ENCODE measurements around the gene LMTK3.
A peak's percentile ranks its signal among the peaks of the same experiment; 100 is the strongest.

LMTK3 gene

DNA sequence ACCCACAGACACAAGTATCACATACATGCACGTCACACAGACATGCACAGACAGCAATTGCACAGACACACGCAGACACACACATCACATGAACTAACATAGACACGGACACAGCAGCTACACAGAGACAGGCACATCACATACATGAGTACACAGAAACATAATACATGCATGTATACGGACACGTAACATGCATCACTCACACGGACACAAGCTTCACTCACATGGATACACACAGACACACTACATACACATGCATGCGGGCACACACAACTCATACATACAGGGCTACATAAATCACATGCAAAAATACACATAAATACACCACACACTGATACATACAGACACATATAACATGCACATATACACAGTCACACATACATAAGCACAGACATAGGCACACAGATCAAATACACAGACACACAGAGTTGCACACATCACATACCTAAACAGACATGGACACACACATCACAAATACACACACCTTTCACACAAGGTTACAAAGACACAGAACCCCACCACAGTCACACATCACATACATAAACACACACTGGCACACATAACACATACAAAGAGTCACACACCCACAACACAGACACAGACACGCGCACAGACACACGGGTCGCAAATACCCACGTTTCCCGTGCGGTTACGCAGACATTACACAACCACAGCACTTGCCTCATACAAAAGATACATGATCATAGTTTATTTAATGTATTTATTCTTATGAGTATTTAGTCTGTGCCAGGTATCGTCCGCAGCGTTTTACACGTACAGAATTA, 1.1 kb upstream of the LMTK3 start:
- H3K4me3 ChIP-seq = peak overlapping the region in 2 of 7 experiments; percentile 48 to 50

DNA sequence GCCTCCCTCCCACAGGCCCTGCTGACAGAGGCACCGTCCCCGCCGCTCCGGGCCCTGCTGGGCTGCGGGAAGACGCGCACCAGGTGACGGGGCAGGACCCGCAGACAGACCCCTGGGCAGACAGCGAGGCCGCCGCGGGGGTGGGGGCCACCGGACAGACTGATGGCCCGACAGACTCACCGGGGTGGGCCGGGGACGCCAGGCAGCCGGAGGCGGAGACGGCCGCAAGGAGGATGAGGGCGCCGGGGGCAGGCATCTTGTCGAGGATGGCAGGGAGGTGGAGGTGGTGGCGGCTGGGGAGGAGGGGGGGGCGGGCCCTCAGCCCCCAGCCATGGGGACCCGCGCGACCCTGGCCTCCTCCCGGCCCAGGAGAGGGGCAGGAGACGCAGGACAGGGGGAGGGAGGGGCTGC, 309 bp downstream of the LMTK3 start:
- H3K4me3 ChIP-seq = peak overlapping the region in 4 of 7 experiments; percentile 9 to 30 (median 20)
- H3K27ac ChIP-seq = peak overlapping the region in 3 of 21 experiments; percentile 21 to 30 (median 27)

More for the DNA sequence above, 1.1 kb upstream of the LMTK3 start:
- H3K27ac ChIP-seq = peak overlapping the region in 2 of 21 experiments; percentile 9 to 42

DNA sequence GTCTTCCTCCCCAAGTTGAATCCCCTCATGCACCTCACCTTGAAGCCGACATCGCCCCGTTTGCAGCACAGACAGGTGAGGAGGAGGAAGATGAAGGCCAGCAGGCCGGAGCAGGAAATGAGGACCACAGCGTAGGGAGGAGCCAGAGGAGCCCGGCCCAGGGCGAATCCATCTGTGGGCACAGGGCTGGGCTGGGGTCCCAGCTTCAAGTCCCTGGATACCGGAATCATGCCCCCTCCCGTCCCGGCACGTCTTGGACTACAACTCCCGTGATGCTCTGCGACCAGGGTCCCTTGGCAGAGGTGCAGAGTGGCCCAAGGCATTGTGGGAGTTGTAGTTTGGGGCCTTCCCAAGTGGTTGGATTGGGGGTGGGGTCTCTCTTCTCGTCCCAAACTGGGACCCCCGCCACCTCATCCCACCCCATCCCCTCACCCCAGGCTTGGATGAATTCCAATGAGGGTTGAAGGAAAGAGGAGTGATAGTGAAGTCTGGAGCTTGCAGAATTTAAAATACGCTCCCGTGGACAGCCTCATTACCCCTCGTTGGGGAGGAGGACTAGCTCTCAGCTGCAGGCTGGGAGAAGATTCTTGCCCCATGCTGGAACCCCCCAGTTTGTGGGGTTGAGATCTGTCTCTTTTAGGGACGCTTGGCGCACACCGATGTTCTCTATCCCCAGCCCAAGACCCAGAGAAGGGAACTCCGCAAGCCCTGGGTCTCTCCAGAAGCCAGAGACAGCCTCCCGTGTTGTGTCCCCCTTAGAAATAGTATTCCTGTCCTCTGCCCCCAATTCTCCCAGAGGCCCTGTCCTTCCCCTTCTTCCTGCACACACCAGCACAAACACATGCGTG, 990 bp downstream of the LMTK3 start:
- H3K4me3 ChIP-seq = peak overlapping the region in 4 of 7 experiments; percentile 9 to 30 (median 20)
- peak overlapping the region in 3 of 21 experiments; percentile 21 to 30 (median 27) for H3K27ac ChIP-seq

DNA sequence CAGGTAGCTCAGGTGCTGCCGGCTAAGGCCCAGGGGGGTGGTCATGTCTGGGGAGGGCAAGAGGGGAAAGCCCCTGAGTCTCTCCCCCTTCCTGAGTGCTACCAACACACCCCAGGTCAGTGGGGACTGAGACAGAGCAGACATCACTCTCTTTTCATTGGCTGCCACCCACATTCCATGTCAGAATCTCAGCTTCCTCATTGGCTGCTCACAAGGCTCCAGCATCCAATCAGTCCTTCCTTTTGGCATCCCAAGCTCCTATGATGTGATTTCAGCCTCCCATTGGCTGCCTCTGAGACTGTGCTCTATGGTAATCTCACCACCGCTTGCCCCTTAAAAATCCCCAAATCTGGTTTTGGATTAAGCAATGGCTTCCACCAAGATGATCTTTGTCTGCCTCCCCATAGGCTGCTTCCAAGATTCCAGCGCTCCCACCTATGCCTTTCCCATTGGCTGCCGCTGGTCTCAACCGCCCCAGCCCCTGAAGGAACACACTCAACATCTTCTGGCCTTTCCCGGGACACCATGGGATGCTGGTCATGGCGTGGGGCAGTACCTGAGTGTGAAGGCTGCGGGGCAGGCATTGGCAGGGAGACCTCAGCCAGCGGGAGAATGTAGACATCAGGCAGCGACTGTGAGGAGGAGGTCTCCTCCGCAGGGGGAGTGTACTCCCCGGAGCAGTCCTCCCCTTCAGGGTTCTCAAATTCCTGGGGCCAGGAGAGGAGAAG, 2.0 kb downstream of the LMTK3 start:
- H3K27ac ChIP-seq = no peak overlapping the region
- H3K4me3 ChIP-seq = no peak overlapping the region

DNA sequence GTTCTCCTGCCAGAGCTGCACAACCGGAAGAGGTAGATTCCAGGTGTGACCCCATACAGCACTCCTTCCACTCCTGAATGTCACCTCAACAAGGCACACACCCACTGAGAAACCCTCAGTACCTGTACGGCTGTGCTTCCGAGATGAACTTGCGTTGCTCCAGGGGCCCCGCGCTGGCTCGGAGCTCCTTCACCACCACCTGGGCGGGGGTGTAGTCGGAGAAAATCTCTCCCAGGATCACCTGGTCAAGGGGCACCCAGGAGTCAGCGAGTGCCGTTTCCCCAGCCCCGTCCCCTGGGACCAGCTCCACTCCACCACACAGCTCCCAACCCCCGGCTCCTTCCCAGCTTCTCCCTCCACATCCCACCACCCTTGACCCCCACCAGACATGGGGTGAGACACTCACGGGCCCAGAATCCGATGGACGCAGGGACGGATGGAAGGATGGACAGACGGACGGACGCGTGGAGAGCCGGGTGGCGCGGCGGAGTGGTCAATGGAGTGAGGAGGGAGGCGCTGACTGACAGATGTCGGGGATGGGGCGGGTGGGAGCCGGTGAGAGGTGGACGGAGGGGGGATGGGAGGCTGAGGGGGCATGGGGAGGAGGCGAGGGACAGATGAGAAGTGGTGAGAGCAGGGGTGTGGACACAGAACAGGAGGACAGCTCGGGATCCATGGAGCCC, 2.8 kb downstream of the LMTK3 start:
- Histone ChIP-seq H3K4me3 (no peak overlapping the region), H3K27ac (no peak overlapping the region)

DNA sequence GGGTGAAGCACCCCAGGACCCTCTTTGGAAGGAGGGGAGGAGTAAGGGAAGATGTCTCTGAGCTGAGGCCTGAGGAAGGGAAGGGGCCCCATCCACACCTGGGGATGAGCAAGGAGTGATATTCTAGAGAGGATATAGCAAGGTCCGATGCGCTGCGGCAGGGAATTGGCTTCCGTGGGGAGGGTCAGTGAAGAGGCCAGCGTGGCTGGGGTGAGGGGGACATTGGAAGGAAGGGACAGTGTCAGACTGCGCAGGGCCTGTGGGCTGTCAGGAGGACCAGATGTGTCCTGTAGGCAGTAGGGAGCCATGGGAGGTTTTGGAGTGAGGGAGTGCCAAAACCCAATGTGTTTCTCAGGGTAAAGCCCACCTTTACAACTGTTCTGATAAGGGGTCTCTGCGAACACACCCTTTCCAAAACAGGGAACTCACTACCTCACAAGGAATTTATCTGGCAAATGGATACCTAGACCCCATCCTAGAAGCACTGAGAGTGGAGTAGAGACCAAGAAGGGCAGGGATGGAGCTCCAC, 3.7 kb downstream of the LMTK3 start:
- Histone ChIP-seq H3K4me3 (no peak overlapping the region), H3K27ac (no peak overlapping the region)

DNA sequence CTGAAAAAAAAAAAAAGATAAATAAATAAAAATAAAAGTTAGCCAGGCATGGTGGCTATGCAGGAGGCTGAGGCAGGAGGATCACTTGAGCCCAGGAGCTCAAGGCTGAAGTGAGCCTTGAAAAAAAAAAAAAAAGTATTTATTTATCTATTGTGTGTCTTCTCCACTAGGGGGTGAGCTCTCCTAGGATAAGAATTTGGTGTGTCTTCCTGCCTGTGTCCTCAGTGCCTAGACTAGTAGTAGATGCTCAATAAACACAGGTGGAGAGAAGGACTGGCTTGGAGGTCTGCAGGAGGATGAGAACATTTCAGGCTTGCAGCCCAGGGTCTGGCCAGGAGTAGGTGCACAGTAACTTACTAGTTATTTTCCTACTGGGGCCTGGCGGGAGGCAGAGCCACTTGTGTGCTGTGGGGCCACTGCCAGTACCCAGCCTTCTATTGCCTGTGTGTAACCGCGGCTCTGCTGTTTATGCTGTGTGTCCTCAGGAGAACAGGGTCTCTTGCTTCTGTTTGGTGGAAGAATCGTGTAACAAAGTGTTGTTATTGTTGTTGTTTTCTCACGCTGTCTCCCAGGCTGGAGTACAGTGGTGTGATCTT, 5.4 kb downstream of the LMTK3 start:
- no peak overlapping the region for H3K27ac ChIP-seq
- no peak overlapping the region for H3K4me3 ChIP-seq

DNA sequence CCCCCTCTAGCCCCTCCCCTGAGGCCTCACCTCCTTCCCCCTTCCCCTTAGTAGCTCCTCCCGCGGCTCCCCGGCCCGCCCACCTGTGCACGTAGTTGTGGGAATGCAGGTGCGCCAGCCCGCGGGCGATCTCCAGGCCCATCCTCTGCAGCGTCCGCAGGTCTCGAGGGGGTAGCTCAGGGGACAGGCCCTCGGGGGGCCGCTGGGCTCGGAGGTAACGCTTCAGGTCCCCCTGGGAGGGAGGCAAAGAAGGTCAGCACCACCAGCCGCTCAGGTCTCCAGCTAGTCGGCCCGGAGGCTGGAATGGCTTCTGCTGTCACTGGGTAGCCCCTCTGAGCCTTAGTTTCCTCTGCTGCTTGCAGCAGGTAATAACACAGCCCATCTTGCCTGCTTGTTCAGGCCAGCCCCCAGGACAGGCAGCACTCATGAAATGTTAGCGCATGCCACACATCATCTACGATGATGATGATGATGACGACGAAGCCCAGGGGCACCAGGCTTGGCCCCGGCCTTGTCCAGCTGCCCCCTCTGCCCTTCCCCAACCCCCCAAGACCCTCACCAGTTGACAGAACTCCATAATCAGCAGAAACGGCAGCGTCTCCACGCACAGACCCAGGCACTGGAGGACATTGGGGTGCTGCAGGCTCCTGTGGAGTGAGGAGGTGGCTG, 9.2 kb downstream of the LMTK3 start:
- Histone ChIP-seq H3K4me3 (no peak overlapping the region), H3K27ac (no peak overlapping the region)

DNA sequence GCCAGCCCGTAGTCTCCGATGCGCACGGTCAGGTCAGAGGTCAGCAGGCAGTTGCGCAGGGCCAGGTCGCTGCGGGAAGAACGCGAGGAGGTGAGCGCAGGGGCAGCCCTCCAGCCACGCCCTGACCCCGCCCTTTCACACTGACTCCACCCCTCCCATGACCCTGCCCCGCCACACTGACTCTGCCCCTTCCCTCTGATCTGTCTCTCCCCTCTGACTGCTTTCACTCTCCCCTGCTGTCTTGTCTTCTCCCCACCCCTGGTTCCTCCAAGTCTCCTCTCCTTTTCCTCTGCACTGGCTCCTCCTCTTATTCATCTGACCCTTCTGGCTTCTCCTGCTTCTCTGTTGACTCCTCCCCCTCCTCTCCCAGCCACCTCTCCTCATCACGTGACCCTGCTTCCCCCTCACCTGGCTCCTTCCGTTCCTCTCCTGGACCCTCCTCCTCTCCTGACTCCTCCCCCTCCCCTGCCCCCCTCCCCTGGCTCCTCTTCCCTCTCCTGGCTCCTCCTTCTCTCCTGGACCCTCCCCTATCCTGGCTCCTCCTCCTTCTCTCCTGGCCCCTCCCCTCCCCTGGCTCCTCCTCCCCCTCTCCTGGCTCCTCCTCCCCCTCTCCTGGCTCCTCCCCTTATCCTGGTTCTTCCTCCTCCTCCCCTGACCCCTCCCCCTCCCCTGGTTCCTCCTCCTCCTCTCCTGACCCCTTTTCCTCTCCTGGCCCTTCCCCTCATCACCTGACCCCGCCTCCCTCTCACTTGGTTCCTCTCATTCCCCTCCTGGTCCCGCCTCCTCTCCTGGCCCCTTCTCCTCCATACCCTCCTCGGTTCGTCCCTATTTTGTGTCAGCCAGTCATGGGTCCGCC, 9.9 kb downstream of the LMTK3 start:
- no peak overlapping the region for H3K27ac ChIP-seq
- H3K4me3 ChIP-seq = peak overlapping the region in 2 of 7 experiments; percentile 14 to 27

DNA sequence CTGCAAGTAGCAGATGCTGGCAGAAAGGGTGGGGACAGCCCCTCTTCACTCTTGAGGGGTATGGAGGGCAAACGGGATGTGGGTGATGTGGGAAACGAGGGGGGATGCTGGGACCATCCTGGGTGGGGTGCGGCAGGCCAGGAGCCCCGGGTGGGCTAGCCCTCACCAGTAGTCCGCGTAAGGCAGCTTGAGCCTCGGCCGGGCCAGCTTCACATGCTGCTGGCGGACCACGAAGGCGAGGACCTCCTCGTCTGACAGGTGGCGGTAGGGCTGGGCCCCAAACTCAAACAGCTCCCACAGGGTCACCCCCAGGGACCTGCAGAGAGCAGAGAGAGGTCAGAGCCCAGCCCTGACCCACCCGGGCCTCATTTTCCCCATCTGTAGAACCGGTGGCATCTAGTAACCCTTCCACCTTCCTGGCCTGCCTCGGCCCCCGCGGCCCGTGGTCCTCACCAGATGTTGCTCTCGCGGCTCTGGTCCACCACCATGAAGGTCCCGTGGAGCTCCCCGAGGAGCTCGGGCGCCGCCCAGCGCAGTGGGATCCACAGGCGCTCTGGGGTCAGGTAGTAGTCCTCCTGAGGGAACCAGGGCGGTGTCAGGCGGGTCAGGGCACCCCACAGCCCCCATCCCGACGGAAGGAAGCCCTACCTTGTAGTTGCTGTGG, 10.7 kb downstream of the LMTK3 start:
- peak overlapping the region in 2 of 7 experiments; percentile 14 to 27 for H3K4me3 ChIP-seq

DNA sequence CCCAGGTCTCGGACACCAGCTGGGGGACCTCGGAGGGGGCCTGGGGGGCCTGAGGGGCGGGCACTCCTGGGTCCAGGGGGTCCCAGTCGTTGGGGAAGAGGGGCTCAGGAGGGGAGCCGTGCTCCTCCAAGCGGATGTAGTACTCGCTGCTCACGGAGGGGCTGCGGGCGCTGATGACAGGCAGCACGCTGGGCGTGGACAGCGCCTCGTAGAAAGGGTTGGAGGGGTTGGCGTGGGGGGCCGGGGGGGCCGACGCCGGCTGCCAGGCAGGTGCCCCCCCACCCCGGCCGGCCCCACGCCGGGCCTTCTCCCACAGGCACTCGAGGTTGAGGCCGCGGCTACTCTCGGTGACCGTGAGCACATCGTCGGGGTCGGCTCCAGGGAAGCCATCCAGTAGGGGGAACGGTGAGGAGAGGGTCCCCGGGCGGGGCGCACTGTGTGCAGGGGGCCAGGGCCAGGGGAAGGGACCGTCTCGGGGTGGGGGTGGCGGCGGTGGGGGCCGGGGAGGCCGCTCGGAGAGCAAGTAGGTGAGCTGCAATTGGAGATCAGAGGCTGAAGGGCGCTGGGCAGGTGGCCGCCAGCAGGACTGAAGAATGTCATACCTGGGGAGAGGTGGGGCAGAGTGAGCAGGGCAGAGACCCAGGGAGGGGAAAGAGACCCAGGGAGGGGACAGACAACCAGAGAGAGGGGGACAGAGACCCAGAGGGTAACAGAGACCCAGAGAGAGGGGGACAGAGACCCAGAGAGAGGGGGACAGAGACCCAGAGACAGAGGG, 12.1 kb downstream of the LMTK3 start:
- peak overlapping the region in 1 of 7 experiments; percentile 25 for H3K4me3 ChIP-seq
- H3K27ac ChIP-seq = peak overlapping the region in 1 of 21 experiments; percentile 40

More for the DNA sequence above, 10.7 kb downstream of the LMTK3 start:
- peak overlapping the region in 1 of 21 experiments; percentile 5 for H3K27ac ChIP-seq

DNA sequence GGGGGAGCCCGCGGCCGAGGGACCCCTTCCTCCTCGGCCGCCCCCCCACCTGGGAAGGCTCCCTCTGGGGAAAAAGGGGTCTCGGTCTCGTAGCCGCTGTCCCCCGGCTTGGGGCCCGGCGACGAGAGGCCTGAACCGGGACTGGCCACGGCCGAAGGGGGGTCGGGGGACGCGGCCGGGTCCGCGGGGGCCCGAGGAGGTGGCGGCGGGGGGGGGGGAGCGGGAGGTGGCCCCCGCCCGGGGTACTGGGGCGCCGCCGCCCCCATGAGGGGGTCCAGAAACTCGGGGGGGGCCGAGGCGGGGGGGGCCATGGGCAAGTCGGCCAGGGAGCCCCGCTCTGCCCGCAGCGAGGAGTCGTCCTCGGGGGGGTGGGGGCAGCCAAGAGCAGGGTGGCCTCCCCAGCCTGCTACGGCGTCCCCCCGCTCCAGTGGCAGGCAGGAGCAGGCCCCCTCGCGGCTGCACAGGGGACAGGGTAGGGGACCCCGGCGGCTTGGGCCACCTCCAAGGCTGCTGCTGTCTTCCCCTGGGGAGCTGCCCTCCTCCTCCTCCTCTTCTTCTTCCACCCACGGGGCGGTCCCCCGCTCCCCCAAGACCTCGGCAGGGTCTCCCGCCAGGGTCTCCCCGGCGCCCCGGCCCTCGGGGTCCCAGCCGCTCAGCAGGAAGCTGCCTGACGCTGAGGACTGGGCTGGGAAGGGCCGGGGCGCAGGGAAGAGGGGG, 12.9 kb downstream of the LMTK3 start:
- H3K4me3 ChIP-seq = peak overlapping the region in 2 of 7 experiments; percentile 4 to 25

DNA sequence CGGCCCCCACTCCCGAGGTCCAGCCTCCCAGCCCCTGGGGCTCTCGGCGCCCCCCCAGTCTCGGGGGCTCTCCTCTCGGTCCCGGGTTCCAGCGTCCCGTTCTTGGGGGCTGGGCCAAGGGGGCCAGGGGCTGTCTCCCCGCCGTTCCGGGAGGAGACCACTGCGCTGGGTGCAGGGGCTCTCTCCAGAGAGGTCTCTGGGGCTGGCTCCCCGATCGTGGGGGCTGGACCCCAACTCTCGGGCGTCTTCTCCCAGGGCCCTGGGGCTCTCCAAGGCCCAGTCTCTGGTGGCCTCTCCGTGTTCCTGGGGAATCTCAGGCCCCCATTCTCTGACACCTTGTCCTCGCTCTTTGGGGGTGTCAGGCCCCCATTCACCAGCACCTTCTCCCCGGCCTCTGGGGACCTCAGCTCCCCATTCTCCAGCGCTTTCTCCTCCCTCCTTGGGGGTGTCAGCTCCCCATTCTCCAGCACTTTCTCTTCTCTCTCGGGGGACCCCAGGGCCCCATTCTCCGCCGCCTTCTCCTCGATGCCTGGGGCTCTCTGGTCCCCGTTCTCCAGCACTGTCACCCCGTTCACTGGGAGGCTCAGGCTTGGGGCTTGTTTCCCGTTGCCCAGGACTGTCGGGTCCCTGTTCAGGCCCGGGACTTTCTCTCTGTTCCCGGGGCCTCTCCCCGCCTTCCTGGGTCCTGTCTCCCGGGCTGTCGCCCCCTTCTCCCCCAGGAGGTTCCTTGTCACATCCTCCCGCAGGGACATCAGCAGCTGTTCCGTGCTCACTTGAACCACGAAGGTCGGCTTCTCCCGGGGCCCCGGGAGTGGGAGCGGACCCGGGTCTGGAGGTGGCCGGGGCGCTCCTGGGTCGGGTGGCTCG, 13.7 kb downstream of the LMTK3 start:
- Histone ChIP-seq H3K27ac (peak overlapping the region in 4 of 21 experiments; percentile 6 to 27 (median 11)), H3K4me3 (peak overlapping the region in 2 of 7 experiments; percentile 4 to 25)

More for the DNA sequence above, 12.9 kb downstream of the LMTK3 start:
- peak overlapping the region in 3 of 21 experiments; percentile 2 to 40 (median 15) for H3K27ac ChIP-seq

All from skin epidermis (tissue), 12 donors.